ENCODE measurements around the gene ZNF445.
"Not testable (repeated sequence)": the region's sequence is repeated elsewhere in the genome, so short reads cannot be mapped to it uniquely, and the experiment has no call there.

The ZNF445 gene

DNA sequence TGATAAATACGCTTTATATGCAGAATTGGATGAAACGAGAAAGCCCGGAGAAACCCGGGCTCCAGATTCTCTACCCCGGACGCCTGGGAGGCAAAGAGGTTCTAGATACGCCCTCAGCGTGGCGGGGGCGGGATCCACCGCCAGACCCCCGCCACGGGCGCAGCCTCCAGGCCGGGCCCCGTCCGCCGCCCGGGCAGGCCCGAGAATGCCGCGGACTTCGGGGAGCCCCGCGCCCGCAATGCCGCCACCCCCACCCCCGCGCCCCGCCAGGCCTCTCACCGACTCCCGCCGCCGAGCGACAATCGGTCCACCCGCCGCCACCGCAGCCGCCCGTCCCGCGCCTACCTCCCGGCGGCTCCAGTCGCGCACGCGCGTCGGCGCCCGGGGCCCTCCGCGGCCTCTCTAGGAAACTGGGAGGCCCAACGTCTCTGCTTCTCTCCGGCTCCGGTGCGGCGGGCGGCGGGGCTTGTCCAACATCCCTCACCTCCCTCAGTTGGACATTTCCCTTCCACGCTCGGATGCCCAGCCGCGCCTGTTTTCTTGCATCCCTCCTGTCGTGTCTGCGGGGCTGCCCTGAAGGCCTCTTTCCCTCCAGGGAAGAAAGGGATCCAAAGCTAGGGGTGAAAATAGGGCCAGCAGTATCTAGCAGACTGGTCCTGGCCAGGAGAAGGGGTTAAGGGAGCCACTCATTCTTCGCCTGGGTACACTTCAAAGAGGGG lies at the start of gene ZNF445:
Gene ZNF445 (minus strand): TSS at position 359 of the 719 bp plus-strand sequence. CDS start 22,121 bp downstream, outside the sequence.
- DNase-seq (ENCODE audit: low spot score), result peak; percentile 95

DNA sequence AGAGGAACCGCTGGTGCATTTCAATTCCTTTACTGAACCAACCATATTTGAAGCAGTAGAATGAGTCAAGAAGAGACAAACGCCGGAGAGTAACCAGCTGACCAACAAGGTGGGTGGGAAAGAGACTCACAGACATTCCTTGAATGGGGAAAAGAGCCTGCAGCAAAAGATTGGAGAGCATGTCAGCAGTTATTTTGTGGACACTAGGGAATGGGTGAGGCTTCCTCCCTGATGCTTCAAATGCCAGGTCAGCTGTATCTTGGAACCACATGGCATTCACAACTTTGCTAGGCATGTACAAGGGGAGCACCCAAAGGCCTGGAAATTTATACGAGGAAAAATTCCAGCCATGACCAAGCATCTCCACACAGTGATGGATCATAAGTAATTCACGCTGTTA lies 47.6 kb upstream of the ZNF445 start:
- DNase-seq (ENCODE audit: low spot score), result no peak

DNA sequence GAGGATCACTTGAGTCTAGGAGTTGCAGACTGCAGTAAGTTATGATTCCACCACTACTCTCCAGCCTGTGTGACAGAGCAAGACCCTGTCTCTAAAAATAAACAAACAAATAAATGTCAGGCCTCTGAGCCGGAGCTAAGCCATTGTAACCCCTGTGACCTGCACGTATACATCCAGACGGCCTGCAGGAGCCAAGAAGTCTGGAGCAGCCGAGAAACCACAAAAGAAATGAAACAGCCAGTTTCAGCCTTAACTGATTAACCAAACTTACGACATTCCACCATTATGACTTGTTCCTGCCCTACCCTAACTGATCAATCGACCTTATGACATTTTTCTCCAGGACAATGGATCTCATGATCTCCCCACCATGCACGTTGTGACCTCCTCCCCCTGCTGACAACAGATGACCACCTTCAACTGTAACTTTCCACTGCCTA lies 45.0 kb upstream of the ZNF445 start:
- no peak for DNase-seq (ENCODE audit: low spot score)

DNA sequence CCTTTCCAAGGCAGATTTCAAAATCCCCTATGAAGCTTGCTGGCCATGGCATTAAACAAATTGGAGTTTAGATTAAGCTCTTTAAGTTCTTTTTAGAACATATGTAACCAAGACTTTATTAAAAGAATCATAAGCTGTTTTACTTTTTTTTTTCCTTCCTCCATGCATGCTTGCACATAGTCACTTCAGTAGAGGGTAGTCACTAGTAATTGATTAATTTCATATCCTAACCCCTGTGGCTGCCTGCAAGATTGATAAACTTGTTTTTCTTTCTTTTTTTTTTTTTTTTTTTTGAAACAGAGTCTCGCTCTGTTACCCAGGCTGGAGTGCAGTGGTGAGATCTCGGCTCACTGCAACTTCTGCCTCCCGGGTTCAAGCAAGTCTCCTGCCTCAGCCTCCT lies 44.3 kb upstream of the ZNF445 start:
- no peak for DNase-seq (ENCODE audit: low spot score)

DNA sequence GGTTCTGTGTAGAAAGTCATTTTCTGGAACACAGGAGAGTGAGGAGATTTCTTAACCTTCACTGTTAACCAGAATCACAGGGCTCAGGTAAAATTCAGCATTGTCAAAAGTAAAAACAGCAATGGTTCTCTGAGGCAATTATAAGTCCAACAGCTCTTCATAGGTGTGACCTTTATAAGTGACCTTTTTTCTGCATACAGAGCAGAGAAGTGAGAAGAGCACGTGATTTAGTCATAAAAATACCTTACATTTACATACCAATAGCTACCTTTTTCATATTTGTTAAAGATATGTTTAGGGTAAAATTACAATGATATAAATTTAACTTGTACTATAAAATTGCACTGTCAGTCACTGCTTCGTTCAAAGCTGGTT lies 41.3 kb upstream of the ZNF445 start:
- no peak for DNase-seq (ENCODE audit: low spot score)

DNA sequence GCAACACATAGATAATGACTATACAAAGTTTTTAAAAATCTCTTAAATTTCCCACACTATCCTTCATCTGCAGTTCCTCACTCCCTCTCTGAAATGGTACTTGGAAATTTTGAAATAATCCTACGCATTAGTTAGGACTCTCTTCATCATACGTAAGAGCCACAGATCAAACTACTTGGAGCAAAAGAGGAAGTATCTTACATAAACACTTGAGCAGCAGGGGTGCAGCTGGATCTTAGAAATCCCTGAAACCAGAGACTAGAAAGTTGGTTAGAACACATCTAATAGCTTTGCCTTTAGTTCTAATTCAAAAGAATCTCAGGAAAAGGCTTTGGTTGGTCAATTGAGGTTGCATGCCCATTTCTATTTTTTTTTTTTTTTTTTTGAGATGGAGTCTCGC lies 38.8 kb upstream of the ZNF445 start:
- DNase-seq (ENCODE audit: low spot score), result no peak

DNA sequence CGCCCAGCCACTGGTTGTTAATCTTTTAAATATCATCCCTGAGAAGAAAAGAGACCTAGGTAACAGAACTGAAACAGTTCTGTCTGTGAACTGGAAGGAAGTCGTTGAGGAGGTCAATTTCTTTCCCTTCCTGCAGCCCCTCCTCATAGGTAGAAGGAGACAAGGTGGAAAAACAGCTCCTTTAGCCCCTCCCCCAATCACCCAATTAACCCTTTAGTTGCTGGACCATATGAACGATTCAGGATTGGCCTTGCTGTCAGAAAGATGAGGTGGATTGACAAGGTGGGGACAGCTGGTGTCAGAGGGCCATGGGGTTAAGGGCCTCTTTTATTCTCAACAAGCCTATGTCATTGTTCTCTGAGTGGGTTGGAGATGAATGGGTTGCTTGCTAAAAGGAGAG lies 36.0 kb upstream of the ZNF445 start:
- peak; percentile 68 for DNase-seq (ENCODE audit: low spot score)

DNA sequence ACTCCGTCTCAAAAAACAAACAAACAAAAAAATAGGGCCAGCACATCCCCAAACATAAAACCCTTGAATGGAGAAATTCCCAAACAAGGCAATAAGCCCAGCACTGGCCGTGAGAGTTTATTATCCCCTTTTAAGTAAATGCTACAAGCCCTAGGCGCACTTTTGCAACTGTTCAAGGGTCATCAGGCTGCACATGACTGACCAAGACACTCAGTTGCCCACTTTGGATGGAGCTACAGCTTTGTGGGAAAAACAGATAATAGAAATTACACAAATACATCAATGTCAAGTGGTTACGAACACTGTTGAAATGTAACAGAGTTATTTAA lies 33.7 kb upstream of the ZNF445 start:
- no peak for DNase-seq (ENCODE audit: low spot score)

DNA sequence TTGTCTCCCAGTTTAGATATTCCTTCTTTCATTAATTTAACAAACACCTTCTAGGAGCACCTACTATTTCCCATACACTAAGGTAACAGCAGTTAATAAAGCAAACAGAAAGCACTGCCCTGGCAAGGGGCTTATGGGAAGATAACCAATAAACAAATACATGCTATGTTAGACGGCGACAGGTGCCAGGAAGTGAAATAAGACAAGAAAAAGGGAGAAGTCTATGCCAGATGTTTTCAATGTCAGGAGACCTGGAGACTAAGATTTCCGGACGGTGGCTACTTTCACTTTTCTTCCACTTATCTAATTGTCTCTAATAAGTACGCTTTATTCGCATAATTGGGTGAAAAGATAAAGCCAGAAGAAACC lies 32.5 kb upstream of the ZNF445 start:
- no peak for DNase-seq (ENCODE audit: low spot score)

DNA sequence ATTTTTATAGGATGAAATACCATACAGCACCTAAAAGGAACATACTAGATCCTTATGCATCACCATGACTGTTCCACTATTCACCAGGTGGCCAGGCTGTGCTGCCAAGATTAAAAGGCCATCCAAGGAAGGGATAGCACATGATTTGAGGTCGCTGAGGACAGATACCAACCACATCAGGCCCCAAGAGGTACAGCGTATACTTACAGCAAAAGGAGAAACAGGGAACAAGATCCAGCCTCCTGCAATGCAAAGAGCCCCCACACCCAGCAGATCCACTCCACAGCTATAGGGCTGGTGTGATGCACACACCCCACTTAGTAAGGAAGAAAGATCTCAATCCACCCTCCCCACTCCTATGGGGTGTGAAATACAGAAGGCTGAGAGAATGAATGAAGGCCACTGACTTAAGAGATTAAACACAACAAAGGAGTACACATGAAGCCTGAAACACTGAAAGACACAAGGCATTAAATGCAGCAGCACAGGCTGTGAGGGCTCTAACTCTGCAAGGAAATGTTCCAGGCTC lies 32.0 kb upstream of the ZNF445 start:
- peak; percentile 8 for DNase-seq (ENCODE audit: low spot score)

DNA sequence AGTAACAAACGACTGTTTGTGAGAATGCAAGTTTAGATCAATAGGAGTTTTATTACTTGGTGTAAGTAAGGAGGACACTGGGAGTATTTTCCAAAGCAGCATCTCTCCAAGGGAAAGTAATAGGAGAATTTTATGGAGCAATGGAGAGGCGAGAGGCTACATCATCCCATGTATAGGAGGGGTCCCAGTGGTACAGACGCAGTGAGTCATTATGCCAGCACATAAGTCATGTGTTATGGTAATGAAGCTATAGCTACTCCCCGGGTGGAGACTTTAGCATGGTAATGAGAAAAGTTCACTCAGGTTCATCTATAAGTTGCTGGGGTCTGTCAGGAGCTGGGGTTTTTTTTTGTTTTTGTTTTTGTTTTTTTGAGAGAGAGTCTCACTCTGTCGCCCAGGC lies 29.5 kb upstream of the ZNF445 start:
- DNase-seq (ENCODE audit: low spot score), result peak; percentile 15

DNA sequence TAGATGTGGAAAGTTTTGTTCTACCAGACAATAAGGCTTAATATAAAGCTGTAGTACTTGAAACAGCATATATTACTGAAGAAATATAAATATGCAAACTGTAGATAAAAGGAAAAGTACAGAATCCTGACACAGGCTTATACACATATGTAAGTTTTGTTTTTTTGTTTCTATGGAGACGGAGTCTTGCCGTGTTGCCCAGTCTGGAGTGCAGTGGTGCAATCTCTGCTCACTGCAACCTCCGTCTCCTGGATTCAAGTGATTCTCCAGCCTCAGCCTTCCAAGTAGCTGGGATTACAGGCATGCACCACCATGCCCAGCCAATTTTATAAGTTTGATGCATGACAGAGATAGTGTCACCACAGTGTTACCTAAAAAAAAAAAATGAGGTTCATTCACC lies 29.1 kb upstream of the ZNF445 start:
- no peak for DNase-seq (ENCODE audit: low spot score)

DNA sequence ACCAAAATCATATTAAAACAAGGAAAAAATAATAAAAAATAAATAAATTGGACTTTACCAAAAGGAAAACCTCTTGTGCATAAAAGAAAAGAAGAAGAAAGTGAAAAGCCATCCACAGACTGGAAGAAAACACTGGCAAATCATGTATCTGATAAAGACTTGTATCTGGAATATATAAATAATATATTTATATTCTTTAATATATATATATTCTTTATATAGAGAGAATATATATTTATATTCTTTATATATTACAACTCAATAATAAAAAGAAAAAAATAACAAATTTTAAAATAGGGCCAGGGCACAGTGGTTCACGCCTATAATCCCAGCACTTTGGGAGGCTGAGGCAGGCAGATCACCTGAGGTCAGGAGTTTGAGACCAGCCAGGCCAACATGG lies 27.1 kb upstream of the ZNF445 start:
- DNase-seq (ENCODE audit: low spot score), result no peak

DNA sequence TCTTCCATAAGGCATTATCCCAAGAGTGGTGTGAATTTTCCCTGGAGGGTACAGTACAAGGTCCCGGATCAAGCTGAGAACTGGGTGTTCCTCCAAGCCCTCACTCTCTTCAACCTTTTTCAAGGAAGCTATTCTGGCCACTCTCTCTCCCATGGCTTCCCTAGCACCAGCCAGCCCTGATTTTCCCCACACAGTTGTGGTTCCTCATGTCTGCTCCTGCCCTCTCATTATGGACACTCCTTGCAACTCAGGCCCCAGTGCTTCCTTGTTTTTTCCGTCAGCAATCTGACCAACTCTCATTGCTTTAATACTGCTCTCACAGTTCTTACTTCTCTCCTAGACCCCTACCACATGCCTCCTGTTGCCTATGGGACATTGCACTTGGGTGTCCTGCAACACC lies 25.7 kb upstream of the ZNF445 start:
- not testable (repeated sequence) for DNase-seq (ENCODE audit: low spot score)

DNA sequence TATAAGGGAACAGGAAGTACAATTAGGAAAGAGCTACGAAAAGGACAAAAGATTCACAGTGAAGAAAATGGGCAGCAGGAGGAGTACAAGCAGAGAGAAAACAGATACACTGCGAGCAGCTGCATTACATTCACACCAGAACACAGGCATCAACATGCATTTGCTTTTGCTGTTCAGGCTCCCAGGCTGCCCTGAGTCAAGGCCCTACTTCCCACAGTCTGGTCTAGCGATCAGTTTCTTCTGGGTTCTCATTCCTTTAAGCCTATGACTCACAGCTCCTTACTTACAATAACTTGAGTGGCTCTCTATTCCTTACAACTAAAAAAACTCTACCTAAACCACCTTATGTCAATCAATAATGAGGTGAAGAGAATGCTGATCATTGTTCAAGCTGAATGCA lies 24.5 kb upstream of the ZNF445 start:
- DNase-seq (ENCODE audit: low spot score), result no peak

DNA sequence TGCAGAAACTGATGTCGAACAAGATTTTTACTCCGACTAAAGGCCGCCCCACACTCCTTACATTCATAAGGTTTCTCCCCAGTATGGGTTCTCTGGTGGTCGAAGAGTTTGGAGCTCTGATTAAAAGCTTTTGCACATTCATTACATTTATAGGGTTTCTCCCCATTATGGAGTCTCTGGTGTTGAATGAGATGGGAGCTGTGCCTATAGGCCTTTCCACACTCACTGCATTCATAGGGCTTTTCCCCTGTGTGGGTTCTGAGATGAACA lies 22.4 kb upstream of the ZNF445 start:
- DNase-seq (ENCODE audit: low spot score), result not testable (repeated sequence)

DNA sequence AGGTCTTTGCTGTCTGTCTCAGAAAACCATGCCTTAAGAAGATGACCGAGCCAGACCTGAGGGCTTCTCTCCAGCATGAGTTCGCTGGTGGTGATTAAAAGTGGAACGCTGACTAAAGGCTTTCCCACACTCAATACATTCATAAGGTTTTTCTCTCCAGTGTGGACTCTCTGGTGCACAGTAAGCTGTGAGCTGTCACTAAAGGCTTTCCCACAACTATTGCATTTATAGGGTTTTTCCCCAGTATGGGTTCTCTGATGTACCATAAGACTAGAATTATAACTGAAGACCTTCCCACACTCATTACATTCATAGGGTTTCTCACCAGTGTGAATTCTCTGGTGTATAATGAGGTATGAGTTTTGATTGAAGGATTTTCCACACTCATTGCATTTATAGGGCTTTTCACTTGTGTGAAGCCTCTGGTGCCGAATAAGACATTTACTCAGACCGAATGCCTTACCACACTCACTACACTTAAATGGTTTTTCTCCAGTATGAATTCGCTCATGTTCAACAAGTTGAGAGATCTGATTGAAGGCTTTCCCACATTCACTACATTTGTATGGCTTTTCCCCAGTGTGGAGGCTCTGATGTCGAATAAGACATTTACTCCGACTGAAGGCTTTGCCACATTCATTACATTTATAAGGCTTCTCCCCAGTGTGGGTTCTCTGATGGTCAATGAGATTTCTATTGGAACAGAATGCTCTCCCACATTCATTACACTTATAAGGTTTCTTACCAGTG lies 21.9 kb upstream of the ZNF445 start:
- DNase-seq (ENCODE audit: low spot score), result no peak

DNA sequence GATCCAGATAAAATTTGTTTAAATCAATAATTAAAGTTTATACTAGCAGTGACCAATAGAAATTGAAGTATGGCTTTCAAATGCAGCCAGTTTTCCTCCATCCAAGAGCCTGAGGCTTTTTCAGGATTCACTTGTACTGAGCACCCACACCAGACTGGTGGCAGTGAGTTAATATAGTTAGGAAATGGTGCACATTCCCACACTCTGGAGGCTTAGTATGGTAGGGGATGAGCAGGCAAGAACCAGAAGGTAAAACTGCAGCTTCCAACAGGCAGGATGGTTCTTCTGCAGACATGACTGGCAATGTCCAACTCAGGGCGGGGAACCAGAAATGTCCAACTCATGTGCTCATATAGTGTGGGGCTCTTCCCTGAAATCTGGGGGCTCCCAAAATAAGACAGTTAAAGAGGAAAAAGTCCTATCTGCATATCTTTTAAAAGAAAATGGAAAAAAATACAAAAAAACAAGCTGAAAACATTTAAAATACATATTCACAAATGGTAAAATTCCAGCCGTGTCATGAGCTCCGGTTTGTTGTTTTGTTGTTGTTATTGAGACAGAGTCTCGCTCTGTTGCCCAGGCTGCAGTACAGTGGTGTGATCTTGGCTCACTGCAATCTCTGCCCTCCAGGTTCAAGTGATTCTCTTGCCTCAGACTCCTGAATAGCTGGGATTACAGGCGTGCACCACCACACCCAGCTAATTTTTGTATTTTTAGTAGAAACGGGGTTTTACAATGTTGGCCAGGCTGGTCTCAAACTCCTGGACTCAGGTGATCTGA lies 18.4 kb upstream of the ZNF445 start:
- DNase-seq (ENCODE audit: low spot score), result no peak

DNA sequence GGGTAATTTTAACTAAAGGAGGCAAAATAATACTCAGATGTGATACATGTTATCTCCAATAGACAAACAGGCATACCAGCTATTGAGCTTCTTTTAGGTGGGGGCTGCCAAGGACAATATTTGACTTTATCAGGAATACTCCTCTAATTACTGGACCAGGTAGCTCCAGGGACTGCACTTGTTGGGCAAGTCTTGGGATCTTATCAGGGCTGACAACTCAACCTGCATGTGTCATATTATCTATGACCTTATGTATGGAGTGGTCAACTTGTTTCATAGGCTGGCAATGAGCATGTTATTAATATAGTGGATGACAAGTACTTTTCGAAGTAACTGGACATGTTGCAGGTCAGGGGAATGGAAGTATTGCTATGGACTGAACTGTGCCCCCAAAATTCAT lies 15.0 kb upstream of the ZNF445 start:
- no peak for DNase-seq (ENCODE audit: low spot score)

DNA sequence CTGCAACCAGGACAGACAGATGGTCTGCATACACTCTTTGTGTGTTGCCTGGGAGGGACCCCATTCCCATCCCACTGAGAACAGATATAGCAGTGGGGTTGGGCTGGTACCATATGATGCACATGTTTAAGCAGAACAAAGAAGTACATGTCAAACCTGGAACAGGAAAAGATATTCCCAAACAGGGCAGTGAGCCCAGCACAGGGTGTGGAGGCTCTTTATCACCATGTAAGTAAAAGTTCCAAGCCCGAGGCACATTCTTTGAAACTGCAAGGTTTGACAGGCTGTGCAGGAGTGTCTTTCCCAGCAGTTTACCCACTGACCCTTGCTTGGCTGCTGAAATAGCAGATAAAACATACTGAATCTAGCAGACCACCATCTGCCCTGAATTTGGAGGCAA lies 5.3 kb upstream of the ZNF445 start:
- no peak for DNase-seq (ENCODE audit: low spot score)

DNA sequence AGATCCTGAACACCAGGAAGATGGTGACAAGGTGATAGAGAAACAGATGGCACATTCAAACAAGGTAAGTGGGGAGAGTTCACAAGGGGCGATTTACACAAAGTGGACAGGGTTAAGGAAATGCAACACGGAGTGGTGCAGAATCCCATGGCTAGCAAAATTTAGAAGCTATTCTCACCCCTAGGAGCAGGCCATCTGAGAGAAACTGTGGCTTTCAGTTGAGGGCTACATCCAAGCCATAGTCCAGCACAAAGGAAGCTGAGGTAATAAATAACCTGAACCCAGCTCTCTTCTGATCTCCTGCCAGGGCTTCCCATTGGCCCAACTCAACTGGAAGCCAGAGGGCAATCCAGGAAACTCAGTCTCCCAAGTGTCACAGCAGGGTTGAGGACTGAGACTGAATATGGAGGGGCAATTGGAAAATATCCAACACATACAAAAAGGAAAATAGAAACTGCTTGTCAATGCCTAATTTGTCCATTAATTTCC lies 1.2 kb upstream of the ZNF445 start:
- no peak for DNase-seq (ENCODE audit: low spot score)

DNA sequence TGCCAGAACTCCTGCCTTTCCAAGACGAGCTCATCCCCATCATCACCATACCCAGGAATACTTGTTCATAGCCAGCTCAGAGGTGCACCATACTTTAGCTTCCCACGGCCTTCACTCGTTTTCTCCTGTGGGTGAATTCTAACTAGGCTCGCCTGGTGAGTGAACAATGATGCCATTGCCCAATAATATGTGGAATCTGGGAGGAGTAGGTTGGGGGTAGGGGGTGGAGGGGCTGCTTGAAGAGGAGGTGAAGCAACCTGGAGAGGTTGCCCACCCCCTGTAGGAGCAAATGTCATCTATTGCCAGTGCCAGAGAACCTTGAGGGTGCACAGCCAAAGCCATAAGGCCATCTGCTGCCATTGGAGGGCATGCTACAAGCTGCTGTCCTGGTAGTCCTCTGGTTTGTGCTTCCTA lies 592 bp upstream of the ZNF445 start:
- DNase-seq (ENCODE audit: low spot score), result no peak

DNA sequence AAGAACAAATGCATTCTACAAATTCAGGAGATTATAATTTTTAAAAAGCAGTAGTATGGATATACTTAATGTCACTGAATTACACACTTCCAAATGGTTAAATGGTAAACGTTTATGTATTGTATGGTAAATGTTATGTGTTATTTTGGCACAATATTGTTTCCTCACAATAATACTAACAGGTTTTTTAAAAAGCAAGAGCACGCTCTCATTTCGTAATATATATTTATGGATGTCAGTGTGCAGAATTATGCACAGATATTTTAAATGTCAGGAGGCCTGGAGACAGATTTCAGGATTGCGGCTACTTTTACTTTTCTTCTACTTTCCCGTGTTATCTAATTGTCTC lies 533 bp downstream of the ZNF445 start:
- DNase-seq (ENCODE audit: low spot score), result no peak

Measured in iPS-NIHi11 (cell line).